Medulla oblongata (tissue), 1 donor: Measurements from ENCODE around the gene TMEM9.

Experiments used
- DNase-seq: peaks from one replicate; pipeline ENCODE4 v3.0.0-alpha.2; 2015; ENCODE audit errors: extremely low spot score

Gene TMEM9

GRCh38 chr1:201127755-201128455, 26.4 kb downstream of the TMEM9 start:
- no peak for DNase-seq

- no peak for DNase-seq
These were observed 27.2 kb downstream of the TMEM9 start, which contains the start of gene ASCL5 for GRCh38 chr1:201126832-201127754. Gene ASCL5 (minus strand): TSS chr1:201127184. CDS start chr1:201115372, 11,812 bp downstream.

GRCh38 chr1:201126463-201126831, 27.8 kb downstream of the TMEM9 start:
- no peak for DNase-seq

GRCh38 chr1:201125800-201126199, 28.5 kb downstream of the TMEM9 start:
- DNase-seq = no peak

GRCh38 chr1:201125019-201125418, 29.3 kb downstream of the TMEM9 start:
- DNase-seq = no peak

GRCh38 chr1:201123866-201124265, 30.4 kb downstream of the TMEM9 start:
- DNase-seq = no peak

- DNase-seq = no peak
These were observed 31.8 kb downstream of the TMEM9 start for GRCh38 chr1:201122321-201122957.

GRCh38 chr1:201119206-201120197, 34.8 kb downstream of the TMEM9 start:
- peak; percentile 38 for DNase-seq

- no peak for DNase-seq
These were observed 38.2 kb downstream of the TMEM9 start for GRCh38 chr1:201116091-201116490.

GRCh38 chr1:201115390-201115937, 38.8 kb downstream of the TMEM9 start:
- DNase-seq = no peak

GRCh38 chr1:201114245-201115131, 39.8 kb downstream of the TMEM9 start:
- DNase-seq = peak; percentile 94

- no peak for DNase-seq
These were observed 40.6 kb downstream of the TMEM9 start for GRCh38 chr1:201113451-201114244.

- no peak for DNase-seq
These were observed 41.3 kb downstream of the TMEM9 start for GRCh38 chr1:201112926-201113325.

- no peak for DNase-seq
These were observed 42.0 kb downstream of the TMEM9 start, which contains the start of gene CACNA1S for GRCh38 chr1:201112173-201112731. Gene CACNA1S (minus strand): TSS chr1:201112426. CDS start chr1:201112339, 87 bp downstream.

- DNase-seq = no peak
These were observed 42.6 kb downstream of the TMEM9 start for GRCh38 chr1:201111672-201112071.

GRCh38 chr1:201111156-201111555, 43.1 kb downstream of the TMEM9 start:
- DNase-seq = no peak

- no peak for DNase-seq
These were observed 43.7 kb downstream of the TMEM9 start for GRCh38 chr1:201110616-201111015.

GRCh38 chr1:201110138-201110537, 44.1 kb downstream of the TMEM9 start:
- no peak for DNase-seq
